Activated CD4-positive, alpha-beta T cell treated with anti-CD3 and anti-CD28 coated beads for 36 hours (primary cell): ENCODE data around the gene MED9. TPM values are rescaled to one million over a fixed set of nuclear protein-coding genes. Genes with fewer than 3 reads are reported as not detected.
"Not testable (repeated sequence)": the region's sequence is repeated elsewhere in the genome, so short reads cannot be mapped to it uniquely, and the experiment has no call there.

ENCODE experiments used
- ATAC-seq: fragments of 200-7000 bp; cut with Tn5 transposase; one replicate; pipeline ENCODE4 v1.10.0; 2021; ENCODE audit warnings: mild to moderate bottlenecking, moderate library complexity
- CTCF ChIA-PET: fragments of 350-600 bp; sonication (Branson Sonifier 250); formaldehyde crosslinking; loops from one replicate; lab custom pipeline; 2021; ENCODE audit warnings: antibody characterized with exemption; lab: Charles Lee
- POLR2A ChIA-PET: fragments of 350-600 bp; sonication (Branson Sonifier 250); formaldehyde crosslinking; loops from one replicate; lab custom pipeline; 2021; ENCODE audit warnings: antibody characterized with exemption, inconsistent platforms; lab: Charles Lee
- DNase-seq: peaks from one replicate; pipeline ENCODE4 v3.0.0-alpha.2; 2020
- H3K27ac Mint-ChIP-seq: one replicate; pipeline ENCODE4 v1.8.0; 2021; ENCODE audit warnings: mixed read lengths
- H3K27me3 Mint-ChIP-seq: one replicate; pipeline ENCODE4 v1.8.0; 2021; ENCODE audit warnings: mixed read lengths
- H3K36me3 Mint-ChIP-seq: one replicate; pipeline ENCODE4 v1.8.0; 2021; ENCODE audit warnings: low read depth, mixed read lengths
- H3K4me1 Mint-ChIP-seq: one replicate; pipeline ENCODE4 v1.8.0; 2021; ENCODE audit warnings: mixed read lengths
- H3K4me3 Mint-ChIP-seq: one replicate; pipeline ENCODE4 v1.8.0; 2021; ENCODE audit warnings: mild to moderate bottlenecking, moderate library complexity, mixed read lengths
- H3K9me3 Mint-ChIP-seq: one replicate; pipeline ENCODE4 v1.8.0; 2021; ENCODE audit warnings: low read depth, mixed read lengths
- intact Hi-C, 2 experiments: fragments of 100-400 bp; cut with DNase I in 1 of 2; cut with micrococcal nuclease in 1 of 2; formaldehyde crosslinking; loops; one replicate each; pipeline versions ENCODE4 v1.14.2 to v1.15.1; 2022 to 2024; cut with DNase I, micrococcal nuclease
- total RNA-seq, 2 experiments: library from RNA; stranded (reverse); gene quantifications; one replicate each; pipeline ENCODE4 v1.2.3, GENCODE V29; 2021

Gene MED9
- total RNA-seq, 2 experiments from 2014 or later = 12.2 to 14.3 TPM

DNA sequence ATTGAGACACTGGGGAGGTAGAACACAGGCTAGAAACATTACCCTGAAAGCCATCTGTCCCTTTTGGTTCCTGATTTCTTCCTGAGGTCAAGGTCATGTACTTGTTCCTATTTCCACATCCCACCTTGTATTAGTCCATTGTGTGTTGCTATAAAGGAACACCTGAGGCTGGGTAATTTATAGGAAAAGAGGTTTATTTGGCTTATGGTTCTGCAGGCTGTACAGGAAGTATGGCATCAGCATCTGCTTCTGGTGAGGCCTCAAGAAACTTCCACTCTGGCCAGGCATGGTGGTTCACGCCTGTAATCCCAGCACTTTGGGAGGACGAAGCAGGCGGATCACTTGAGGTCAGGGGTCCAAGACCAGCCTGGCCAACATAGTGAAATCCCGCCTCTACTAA, 7.4 kb upstream of the MED9 start:
- CTCF ChIA-PET = no interaction called here
- DNase-seq (no peak), ATAC-seq (no peak)
- Mint-ChIP-seq H3K9me3 (no peaks in the 10 kb centered on the region), H3K4me3 (no peak overlapping the region), H3K27me3 (peaks cover 4% of the 10 kb centered on the region), H3K36me3 (no peaks in the 10 kb centered on the region), H3K4me1 (peaks cover 5% of the 10 kb centered on the region), H3K27ac (no peak overlapping the region)
- intact Hi-C loops = no loop called here
- POLR2A ChIA-PET = no interaction called here

DNA sequence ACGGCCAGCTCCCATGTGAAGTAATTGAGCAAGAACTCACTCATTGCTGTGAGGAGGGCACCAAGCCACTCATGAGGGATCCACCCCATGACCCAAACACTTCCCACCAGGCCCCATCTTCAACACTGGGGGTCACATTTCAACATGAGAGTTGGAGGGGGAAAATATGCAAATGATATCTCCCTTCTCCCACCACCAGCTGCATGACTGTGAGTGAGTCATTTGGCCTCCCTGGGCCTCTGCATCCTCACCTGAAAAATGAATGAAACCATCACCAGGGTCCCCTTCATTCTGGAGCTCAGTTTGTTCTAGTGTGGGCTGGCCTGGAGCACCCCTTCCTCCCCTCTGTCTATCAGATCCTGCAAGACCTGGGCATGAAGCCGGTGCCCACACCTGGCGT, 6.8 kb upstream of the MED9 start:
- Mint-ChIP-seq H3K27me3 (no peaks in the 10 kb centered on the region), H3K4me3 (no peak overlapping the region), H3K4me1 (peaks cover 5% of the 10 kb centered on the region), H3K36me3 (no peaks in the 10 kb centered on the region), H3K9me3 (no peaks in the 10 kb centered on the region), H3K27ac (no peak overlapping the region)
- ChIA-PET POLR2A (interaction anchor here (0.6 kb wide), 1 partner anchor 37 kb away, joined by 3 read pairs; no protein-coding TSS in a partner anchor), CTCF (no interaction called here)
- ATAC-seq = no peak
- no peak for DNase-seq
- intact Hi-C loops = loop anchor here in 1 of 2 experiments (10.0 kb wide), 1 partner anchor 425 kb away; the partner anchor contains the start of gene MPRIP

GRCh38 chr17:17472333-17472920, 4.4 kb upstream of the MED9 start:
- ChIA-PET POLR2A (interaction anchor here (0.6 kb wide), 2 partner anchors 80 to 117 kb away, joined by 3 to 9 read pairs; no protein-coding TSS in a partner anchor), CTCF (interaction anchor here (0.6 to 2.1 kb wide), 5 partner anchors 12 to 379 kb away, joined by 3 to 10 read pairs (median 3); partner anchors contain the start of gene RASD1)
- DNase-seq = no peak
- Mint-ChIP-seq H3K4me3 (no peak overlapping the region), H3K4me1 (peaks cover 9% of the 10 kb centered on the region), H3K27me3 (no peaks in the 10 kb centered on the region), H3K9me3 (no peaks in the 10 kb centered on the region), H3K27ac (peak overlapping the region; percentile 15), H3K36me3 (peaks cover 5% of the 10 kb centered on the region)
- no peak for ATAC-seq
- intact Hi-C loops = loop anchor here in 1 of 2 experiments (10.0 kb wide), 1 partner anchor 428 kb away; the partner anchor contains the start of gene MPRIP

DNA sequence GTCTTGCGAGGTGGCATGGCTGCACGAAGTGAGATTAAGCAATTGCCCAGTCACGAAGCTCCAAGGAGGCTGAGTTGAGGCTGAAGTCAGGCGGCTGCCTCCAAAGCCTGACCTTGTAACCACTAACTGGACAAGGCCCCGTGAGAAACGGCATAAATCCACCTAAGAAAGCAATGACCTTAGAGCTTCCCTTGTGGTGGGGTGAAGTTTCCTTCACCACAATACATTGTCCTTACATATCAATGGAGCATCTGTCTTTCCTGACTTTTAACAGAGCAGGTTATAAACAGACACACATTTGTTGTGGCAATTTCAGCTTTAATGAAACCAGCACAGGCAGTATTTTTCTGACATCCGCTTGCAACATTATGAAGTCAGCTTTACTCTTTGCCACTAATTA, 2.5 kb upstream of the MED9 start:
- ATAC-seq = no peak
- DNase-seq = no peak
- POLR2A ChIA-PET = no interaction called here
- Mint-ChIP-seq H3K9me3 (no peaks in the 10 kb centered on the region), H3K4me1 (peaks cover 26% of the 10 kb centered on the region), H3K36me3 (peaks cover 5% of the 10 kb centered on the region), H3K4me3 (no peak overlapping the region), H3K27me3 (no peaks in the 10 kb centered on the region), H3K27ac (no peak overlapping the region)
- CTCF ChIA-PET = interaction anchor here (1.8 kb wide), 1 partner anchor 22 kb away, joined by 6 read pairs; no protein-coding TSS in a partner anchor
- intact Hi-C loops = loop anchor here in 1 of 2 experiments (10.0 kb wide), 1 partner anchor 430 kb away; the partner anchor contains the start of gene MPRIP

GRCh38 chr17:17479209-17479608, 2.4 kb downstream of the MED9 start:
- CTCF ChIA-PET = interaction anchor here (0.6 kb wide), 1 partner anchor 295 kb away, joined by 3 read pairs; no protein-coding TSS in a partner anchor
- peaks cover 58% of the 10 kb centered on the region for H3K4me1 Mint-ChIP-seq
- no peak for ATAC-seq
- POLR2A ChIA-PET = no interaction called here
- H3K4me3 Mint-ChIP-seq = peak overlapping the region; percentile 0
- H3K27ac Mint-ChIP-seq = no peak overlapping the region
- intact Hi-C loops = loop anchor here in 1 of 2 experiments (5.0 to 10.0 kb wide), 2 partner anchors 62 to 434 kb away; partner anchors contain the start of gene MPRIP
- H3K36me3 Mint-ChIP-seq = peaks cover 17% of the 10 kb centered on the region
- no peaks in the 10 kb centered on the region for H3K9me3 Mint-ChIP-seq
- no peak for DNase-seq
- no peaks in the 10 kb centered on the region for H3K27me3 Mint-ChIP-seq

DNA sequence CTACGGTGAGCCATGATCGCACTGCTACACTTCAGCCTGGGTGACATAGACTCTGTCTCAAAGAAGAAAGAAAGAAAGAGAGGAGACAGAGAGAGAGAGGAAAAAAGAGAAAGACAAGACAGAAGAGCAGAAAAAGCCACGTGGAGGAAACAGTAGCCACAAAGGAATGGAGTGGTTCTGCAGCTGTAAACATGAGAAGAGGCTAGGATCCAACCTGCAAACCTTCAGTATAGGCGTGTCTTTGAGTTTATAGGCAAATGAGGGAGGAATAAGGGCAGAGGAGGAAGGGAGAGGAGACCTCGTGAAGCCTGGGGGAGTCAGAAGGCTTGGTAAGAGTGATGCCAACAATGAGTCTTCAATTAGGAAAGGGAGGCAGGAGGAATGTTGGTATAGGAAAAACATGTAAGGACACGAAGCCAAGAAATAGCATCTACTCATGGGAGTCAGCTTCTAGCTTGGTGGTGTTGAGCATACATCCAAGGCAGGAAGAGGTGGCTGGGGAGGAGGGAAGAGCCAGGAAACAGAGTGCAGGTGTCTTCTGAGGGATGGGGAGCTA, 3.9 kb downstream of the MED9 start:
- DNase-seq (no peak), ATAC-seq (no peak)
- H3K36me3 Mint-ChIP-seq = peaks cover 21% of the 10 kb centered on the region
- H3K4me1 Mint-ChIP-seq = peaks cover 68% of the 10 kb centered on the region
- H3K4me3 Mint-ChIP-seq = peak overlapping the region; percentile 15
- peak overlapping the region; percentile 83 for H3K27ac Mint-ChIP-seq
- ChIA-PET CTCF (interaction anchor here (0.5 to 1.1 kb wide), 2 partner anchors 13 to 27 kb away, joined by 3 read pairs; no protein-coding TSS in a partner anchor), POLR2A (interaction anchor here (1.0 kb wide), 1 partner anchor 16 kb away, joined by 3 read pairs; no protein-coding TSS in a partner anchor)
- H3K9me3 Mint-ChIP-seq = no peaks in the 10 kb centered on the region
- intact Hi-C loops = loop anchor here in 1 of 2 experiments (5.0 kb wide), 1 partner anchor 162 kb away; no protein-coding TSS in a partner anchor
- H3K27me3 Mint-ChIP-seq = no peaks in the 10 kb centered on the region

DNA sequence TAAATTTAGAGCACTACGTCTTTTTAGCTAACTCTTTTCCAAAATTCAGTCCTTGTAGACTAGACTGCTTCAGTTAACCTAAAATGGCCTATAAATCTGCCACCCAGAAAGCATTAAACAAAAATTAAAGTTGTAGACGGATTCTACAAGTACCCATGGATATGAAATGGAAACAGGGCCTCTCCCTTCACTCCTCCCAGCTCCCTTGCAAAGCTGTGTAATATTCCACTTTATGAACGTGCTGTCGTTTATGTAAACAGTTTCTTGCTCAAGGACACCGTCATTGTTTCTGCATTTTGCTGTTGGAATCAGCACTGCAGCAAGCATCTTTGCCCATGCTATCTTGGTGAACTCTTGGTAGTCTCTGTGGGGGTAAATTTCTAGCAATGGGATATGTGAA, 5.1 kb downstream of the MED9 start:
- no peak for DNase-seq
- H3K9me3 Mint-ChIP-seq = no peaks in the 10 kb centered on the region
- H3K4me1 Mint-ChIP-seq = peaks cover 71% of the 10 kb centered on the region
- ATAC-seq = no peak
- H3K27ac Mint-ChIP-seq = no peak overlapping the region
- H3K27me3 Mint-ChIP-seq = no peaks in the 10 kb centered on the region
- POLR2A ChIA-PET = no interaction called here
- no peak overlapping the region for H3K4me3 Mint-ChIP-seq
- CTCF ChIA-PET = interaction anchor here (1.0 kb wide), 1 partner anchor 15 kb away, joined by 3 read pairs; no protein-coding TSS in a partner anchor
- intact Hi-C loops = loop anchor here in 1 of 2 experiments (5.0 kb wide), 1 partner anchor 160 kb away; no protein-coding TSS in a partner anchor
- H3K36me3 Mint-ChIP-seq = peaks cover 25% of the 10 kb centered on the region

- peak; percentile 84 for DNase-seq
Measured at GRCh38 chr17:17484451-17484899, 7.7 kb downstream of the MED9 start.

GRCh38 chr17:17485420-17485819, 8.6 kb downstream of the MED9 start:
- H3K4me3 Mint-ChIP-seq = no peak overlapping the region
- POLR2A ChIA-PET = interaction anchor here (0.6 kb wide), 1 partner anchor 207 kb away, joined by 4 read pairs; no protein-coding TSS in a partner anchor

More at GRCh38 chr17:17484451-17484899, 7.7 kb downstream of the MED9 start:
- H3K27me3 Mint-ChIP-seq = no peaks in the 10 kb centered on the region
- H3K9me3 Mint-ChIP-seq = no peaks in the 10 kb centered on the region
- peaks cover 64% of the 10 kb centered on the region for H3K4me1 Mint-ChIP-seq
- no peak overlapping the region for H3K4me3 Mint-ChIP-seq
- ChIA-PET CTCF (interaction anchor here (1.0 to 1.1 kb wide), 2 partner anchors 12 to 13 kb away, joined by 3 read pairs; no protein-coding TSS in a partner anchor), POLR2A (interaction anchor here (0.7 kb wide), 1 partner anchor 31 kb away, joined by 3 read pairs; no protein-coding TSS in a partner anchor)
- intact Hi-C loops = loop anchor here in 1 of 2 experiments (1.0 to 5.0 kb wide), 4 partner anchors 12 to 204 kb away; partner anchors contain the start of genes COPS3 and RASD1
- peak overlapping the region; percentile 68 for H3K27ac Mint-ChIP-seq
- H3K36me3 Mint-ChIP-seq = peaks cover 38% of the 10 kb centered on the region
- ATAC-seq = peak; percentile 100

DNA sequence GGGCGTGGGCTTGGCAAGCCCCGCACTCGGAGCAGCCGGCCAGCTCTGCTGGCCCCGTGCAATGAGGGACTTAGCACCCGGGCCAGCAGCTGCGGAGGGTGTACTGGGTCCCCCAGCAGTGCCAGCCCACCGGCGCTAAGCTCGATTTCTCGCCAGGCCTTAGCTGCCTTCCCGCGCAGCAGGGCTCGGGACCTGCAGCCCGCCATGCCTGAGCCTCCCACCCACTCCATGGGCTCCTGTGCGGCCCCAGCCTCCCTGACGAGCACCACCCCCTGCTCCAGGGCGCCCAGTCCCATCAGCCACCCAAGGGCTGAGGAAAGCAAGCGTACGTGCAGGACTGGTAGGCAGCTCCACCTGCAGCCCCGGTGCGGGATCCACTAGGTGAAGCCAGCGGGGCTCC, 9.6 kb downstream of the MED9 start:
- H3K9me3 Mint-ChIP-seq, intact Hi-C loops, ATAC-seq, POLR2A ChIA-PET, H3K4me3 Mint-ChIP-seq, CTCF ChIA-PET, H3K27me3 Mint-ChIP-seq, H3K27ac Mint-ChIP-seq, DNase-seq: not testable (repeated sequence)
- peaks cover 31% of the 10 kb centered on the region for H3K36me3 Mint-ChIP-seq
- peaks cover 48% of the 10 kb centered on the region for H3K4me1 Mint-ChIP-seq

More at GRCh38 chr17:17485420-17485819, 8.6 kb downstream of the MED9 start:
- Mint-ChIP-seq H3K4me1 (peaks cover 55% of the 10 kb centered on the region), H3K36me3 (peaks cover 35% of the 10 kb centered on the region), H3K27ac (peak overlapping the region; percentile 30), H3K27me3 (no peaks in the 10 kb centered on the region), H3K9me3 (no peaks in the 10 kb centered on the region)
- ATAC-seq (no peak), DNase-seq (no peak)
- CTCF ChIA-PET = interaction anchor here (0.6 kb wide), 1 partner anchor 68 kb away, joined by 3 read pairs; no protein-coding TSS in a partner anchor
- intact Hi-C loops = loop anchor here in 1 of 2 experiments (2.0 kb wide), 2 partner anchors 107 to 205 kb away; partner anchors contain the start of gene COPS3

DNA sequence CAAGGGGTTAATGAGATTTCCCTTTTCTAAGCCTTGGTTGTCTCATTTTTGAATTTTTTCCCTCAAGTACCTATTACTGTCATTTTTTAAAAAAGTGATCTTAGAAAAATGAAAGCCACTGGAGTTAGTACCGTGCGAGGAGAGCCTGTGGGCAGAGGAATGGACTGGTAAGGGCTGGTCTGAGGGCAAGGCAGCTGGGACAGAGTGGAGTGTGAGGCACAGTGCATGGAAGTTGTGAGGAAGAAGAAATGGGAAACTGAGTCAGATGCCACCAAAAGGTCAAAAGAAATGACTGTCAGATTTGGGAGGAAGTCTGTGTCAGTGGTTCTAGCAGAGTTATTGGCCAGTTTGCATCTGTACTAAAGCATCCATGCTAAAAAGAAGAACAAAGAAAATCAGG, 11.2 kb downstream of the MED9 start:
- Mint-ChIP-seq H3K9me3 (no peaks in the 10 kb centered on the region), H3K4me3 (no peak overlapping the region), H3K27ac (no peak overlapping the region), H3K4me1 (peaks cover 37% of the 10 kb centered on the region), H3K36me3 (peaks cover 35% of the 10 kb centered on the region), H3K27me3 (no peaks in the 10 kb centered on the region)
- no peak for DNase-seq
- ATAC-seq = no peak
- ChIA-PET POLR2A (no interaction called here), CTCF (no interaction called here)
- intact Hi-C loops = no loop called here
